WTC11 (cell line): ENCODE measurements around the gene BICDL2. TPM values are rescaled to one million over a fixed set of nuclear protein-coding genes. Genes with fewer than 3 reads are reported as not detected.

Experiments
- ATAC-seq: fragments of 200-7000 bp; cut with Tn5 transposase; 2 replicates; pipeline ENCODE4 v1.10.0; 2021; ENCODE audit warnings: mild to moderate bottlenecking, moderate library complexity
- CTCF ChIA-PET: fragments of 300-600 bp; sonication (Branson Sonifier 250); formaldehyde crosslinking; loops from one replicate; lab custom pipeline; 2021; ENCODE audit warnings: antibody characterized with exemption; lab: Charles Lee
- POLR2A ChIA-PET: fragments of 350-600 bp; sonication (Branson Sonifier 250); formaldehyde crosslinking; loops from one replicate; lab custom pipeline; 2021; ENCODE audit warnings: antibody characterized with exemption; lab: Charles Lee
- DNase-seq: peaks from one replicate; pipeline ENCODE4 v3.0.0; 2021; ENCODE audit warnings: low spot score
- H3K27ac Mint-ChIP-seq: 2 replicates; pipeline ENCODE4 v1.8.0; 2021; ENCODE audit warnings: mixed read lengths
- H3K27me3 Mint-ChIP-seq: 2 replicates; pipeline ENCODE4 v1.8.0; 2021; ENCODE audit warnings: low read depth, mild to moderate bottlenecking, moderate library complexity, mixed read lengths
- H3K36me3 Mint-ChIP-seq: 2 replicates; pipeline ENCODE4 v1.8.0; 2021; ENCODE audit warnings: mixed read lengths
- H3K4me1 Mint-ChIP-seq: 2 replicates; pipeline ENCODE4 v1.8.0; 2022; ENCODE audit warnings: mixed read lengths
- H3K4me3 Mint-ChIP-seq: 2 replicates; pipeline ENCODE4 v1.8.0; 2021; ENCODE audit warnings: mild to moderate bottlenecking, moderate library complexity, mixed read lengths
- H3K9me3 Mint-ChIP-seq: 2 replicates; pipeline ENCODE4 v1.8.0; 2021; ENCODE audit warnings: mixed read lengths
- EMX1 ChIP-seq: fragments of 250-450 bp; sonication (Bioruptor Pico); IDR thresholded peaks from 2 replicates; pipeline ENCODE4 v1.8.0; 2021; ENCODE audit warnings: mild to moderate bottlenecking
- FOXP1 ChIP-seq: sonication (generic); formaldehyde crosslinking; IDR thresholded peaks from 2 replicates; pipeline ENCODE4 v1.8.0; 2022; ENCODE audit warnings: missing genetic modification reagents, mild to moderate bottlenecking, moderate library complexity, borderline replicate concordance
- NFATC4 ChIP-seq: fragments of 250-450 bp; sonication (Bioruptor Pico); IDR thresholded peaks from 2 replicates; pipeline ENCODE4 v1.9.0; 2021; ENCODE audit warnings: mild to moderate bottlenecking
- NFE2L1 ChIP-seq: sonication (generic); formaldehyde crosslinking; IDR thresholded peaks from 2 replicates; pipeline ENCODE4 v1.8.1; 2023; ENCODE audit warnings: missing genetic modification reagents
- NR1H2 ChIP-seq: sonication (generic); formaldehyde crosslinking; IDR thresholded peaks from 2 replicates; pipeline ENCODE4 v1.9.0; 2021; ENCODE audit warnings: mild to moderate bottlenecking, moderate library complexity, missing genetic modification reagents
- OVOL2 ChIP-seq: fragments of 250-450 bp; sonication (Bioruptor Pico); IDR thresholded peaks from 2 replicates; pipeline ENCODE4 v1.9.0; 2021; ENCODE audit warnings: mild to moderate bottlenecking, borderline replicate concordance
- RORB ChIP-seq: fragments of 250-450 bp; sonication (Bioruptor Pico); IDR thresholded peaks from 2 replicates; pipeline ENCODE4 v1.9.0; 2021; ENCODE audit warnings: mild to moderate bottlenecking
- TCF7 ChIP-seq: sonication (generic); formaldehyde crosslinking; IDR thresholded peaks from 2 replicates; pipeline ENCODE4 v1.8.0; 2022; ENCODE audit warnings: mild to moderate bottlenecking, low read depth, missing genetic modification reagents, moderate library complexity
- ZNF671 ChIP-seq: fragments of 250-450 bp; sonication (Bioruptor Pico); IDR thresholded peaks from 2 replicates; pipeline ENCODE4 v1.8.0; 2021; ENCODE audit warnings: mild to moderate bottlenecking
- total RNA-seq: library from RNA; stranded (reverse); gene quantifications from 3 replicates; pipeline ENCODE4 v1.2.3, GENCODE V29; 2021
- TF ChIP-seq, protein P1 (sequence below): fragments of 250-450 bp; sonication (Bioruptor Pico); IDR thresholded peaks from 2 replicates; pipeline ENCODE4 v1.9.0; 2021; ENCODE audit warnings: mild to moderate bottlenecking
- TF ChIP-seq, protein P2 (sequence below): fragments of 250-450 bp; sonication (Bioruptor Pico); IDR thresholded peaks from 2 replicates; pipeline ENCODE4 v1.9.0; 2021; ENCODE audit warnings: mild to moderate bottlenecking
- TF ChIP-seq, protein P3 (sequence below): sonication (generic); formaldehyde crosslinking; IDR thresholded peaks from 2 replicates; pipeline ENCODE4 v1.8.0; 2022; ENCODE audit warnings: mild to moderate bottlenecking, missing genetic modification reagents
- TF ChIP-seq, protein P4 (sequence below): sonication (generic); formaldehyde crosslinking; IDR thresholded peaks from 2 replicates; pipeline ENCODE4 v1.8.1; 2022; ENCODE audit warnings: missing genetic modification reagents, borderline replicate concordance
- TF ChIP-seq, protein P5 (sequence below): fragments of 250-450 bp; sonication (Bioruptor Pico); conservative IDR thresholded peaks from 2 replicates; pipeline ENCODE4 v1.9.0; 2021; ENCODE audit warnings: mild to moderate bottlenecking

Gene BICDL2
- total RNA-seq, 1 experiment from 2014 or later = 28.2 TPM

DNA sequence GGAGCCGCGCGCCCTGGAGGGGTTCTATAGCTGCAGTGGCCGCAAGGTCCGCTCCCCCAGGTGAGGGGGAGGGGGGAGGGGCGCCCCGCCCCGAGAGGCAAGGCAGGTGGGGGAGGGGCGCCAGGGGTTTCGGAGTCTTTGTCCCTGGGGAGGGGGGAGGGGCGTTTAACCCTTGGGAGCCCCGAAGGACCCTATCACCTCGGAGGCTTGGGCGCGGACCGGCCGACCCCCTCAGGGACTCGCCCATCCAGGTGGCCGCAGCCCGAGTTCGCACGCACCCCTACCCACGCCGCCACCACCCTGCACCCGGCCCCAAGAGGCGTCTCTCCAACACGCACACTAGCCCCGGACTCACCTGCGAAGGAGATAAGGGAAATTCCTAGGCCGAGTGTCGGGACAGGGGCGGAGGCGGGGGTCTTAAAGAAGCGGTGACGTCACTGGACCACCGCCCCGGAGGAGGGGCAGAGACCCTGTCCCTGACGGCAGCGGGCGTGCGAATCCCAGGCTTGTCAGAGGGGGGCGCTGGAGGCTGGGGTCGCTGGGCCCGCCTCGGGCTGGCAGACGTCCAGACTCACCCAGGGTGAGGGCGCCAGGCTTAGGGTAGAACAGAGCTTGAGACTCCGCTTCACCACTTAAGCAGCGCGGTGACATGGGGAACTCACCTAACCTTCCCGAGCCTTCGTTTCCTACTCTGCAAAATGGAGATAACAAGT lies 18.8 kb downstream of the BICDL2 start, which contains the start of gene CLDN6 (continued):
- peak; percentile 26; the same call in 1 of the 2 replicates for TF ChIP-seq FOXP1 (CRISPR knock-in tag)
- no peak for TF ChIP-seq RORB
- TF ChIP-seq TCF7 (CRISPR knock-in tag) = no peak
- TF ChIP-seq, protein P1, sequence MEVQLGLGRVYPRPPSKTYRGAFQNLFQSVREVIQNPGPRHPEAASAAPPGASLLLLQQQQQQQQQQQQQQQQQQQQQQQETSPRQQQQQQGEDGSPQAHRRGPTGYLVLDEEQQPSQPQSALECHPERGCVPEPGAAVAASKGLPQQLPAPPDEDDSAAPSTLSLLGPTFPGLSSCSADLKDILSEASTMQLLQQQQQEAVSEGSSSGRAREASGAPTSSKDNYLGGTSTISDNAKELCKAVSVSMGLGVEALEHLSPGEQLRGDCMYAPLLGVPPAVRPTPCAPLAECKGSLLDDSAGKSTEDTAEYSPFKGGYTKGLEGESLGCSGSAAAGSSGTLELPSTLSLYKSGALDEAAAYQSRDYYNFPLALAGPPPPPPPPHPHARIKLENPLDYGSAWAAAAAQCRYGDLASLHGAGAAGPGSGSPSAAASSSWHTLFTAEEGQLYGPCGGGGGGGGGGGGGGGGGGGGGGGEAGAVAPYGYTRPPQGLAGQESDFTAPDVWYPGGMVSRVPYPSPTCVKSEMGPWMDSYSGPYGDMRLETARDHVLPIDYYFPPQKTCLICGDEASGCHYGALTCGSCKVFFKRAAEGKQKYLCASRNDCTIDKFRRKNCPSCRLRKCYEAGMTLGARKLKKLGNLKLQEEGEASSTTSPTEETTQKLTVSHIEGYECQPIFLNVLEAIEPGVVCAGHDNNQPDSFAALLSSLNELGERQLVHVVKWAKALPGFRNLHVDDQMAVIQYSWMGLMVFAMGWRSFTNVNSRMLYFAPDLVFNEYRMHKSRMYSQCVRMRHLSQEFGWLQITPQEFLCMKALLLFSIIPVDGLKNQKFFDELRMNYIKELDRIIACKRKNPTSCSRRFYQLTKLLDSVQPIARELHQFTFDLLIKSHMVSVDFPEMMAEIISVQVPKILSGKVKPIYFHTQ (CRISPR knock-in tag) = no peak

DNA sequence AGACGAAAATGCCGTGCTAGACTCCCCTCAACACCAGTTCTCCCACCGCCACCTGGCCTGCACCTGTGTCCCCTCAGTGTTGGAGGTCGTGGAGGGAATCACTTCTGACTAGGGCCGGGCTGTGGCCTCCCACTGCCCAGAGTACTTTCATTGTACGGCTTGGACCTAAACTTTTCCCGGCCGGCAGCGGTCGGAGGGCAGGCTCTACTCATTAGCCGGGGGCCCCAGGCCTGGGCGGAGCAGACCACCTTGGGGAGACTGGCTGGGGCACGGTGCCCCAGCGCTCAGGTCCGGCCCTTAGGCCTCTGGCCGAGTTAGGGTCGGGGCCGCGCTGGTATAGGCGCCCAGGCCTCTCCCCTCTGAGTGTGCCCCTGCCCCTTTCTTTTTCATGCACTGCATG lies 19.4 kb downstream of the BICDL2 start:
- peak overlapping the region; percentile 90 for H3K27ac Mint-ChIP-seq

DNA sequence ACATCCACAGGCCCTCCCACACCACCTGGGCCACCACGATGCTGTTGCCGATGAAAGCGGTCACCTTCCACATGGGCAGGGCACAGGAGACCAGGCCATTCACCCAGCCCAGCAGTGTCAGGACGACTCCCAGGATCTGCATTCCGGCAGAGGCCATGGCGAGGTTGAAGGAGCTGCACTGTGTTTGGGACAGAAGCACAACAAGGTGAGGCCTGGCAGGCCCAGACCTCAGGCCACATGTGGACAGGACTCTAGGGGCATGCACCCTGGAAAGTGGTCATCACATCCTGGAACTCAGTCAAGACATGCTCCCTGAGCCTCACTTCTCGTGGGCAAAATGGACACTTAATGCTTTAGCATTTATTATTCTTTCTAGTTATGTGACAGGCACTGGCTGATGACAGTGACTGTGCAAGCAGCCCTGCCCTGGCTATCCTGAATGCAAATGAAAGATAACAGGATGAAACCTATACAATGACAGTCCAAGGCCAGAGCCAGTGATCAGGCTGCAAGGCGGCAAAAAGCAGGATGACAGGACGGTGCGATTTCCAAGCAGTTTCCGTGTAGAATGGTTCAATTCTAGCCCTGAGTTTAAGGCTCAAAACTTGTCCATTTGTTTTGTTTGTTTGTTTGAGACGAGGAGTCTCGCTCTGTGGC lies 20.8 kb downstream of the BICDL2 start:
- ChIA-PET POLR2A (interaction anchor here (6.3 to 17.1 kb wide), 2 partner anchors 10 to 14 kb away, joined by 87 to 502 read pairs; partner anchors contain the start of gene CLDN9), CTCF (interaction anchor here (0.6 to 3.0 kb wide), 4 partner anchors 11 to 43 kb away, joined by 3 to 35 read pairs (median 10); no protein-coding TSS in a partner anchor)
- peak overlapping the region; percentile 96 for H3K27ac Mint-ChIP-seq
- DNase-seq = no peak
- TF ChIP-seq NFATC4 (CRISPR knock-in tag) (0 out of 2 replicates have a peak, but pooled peaks have one; percentile 26), EMX1 (0 out of 2 replicates have a peak, but pooled peaks have one; percentile 35), NR1H2 (CRISPR knock-in tag) (no peak), RORB (no peak), ZNF671 (CRISPR knock-in tag) (no peak)
- TF ChIP-seq, protein P1 (CRISPR knock-in tag) = 0 out of 2 replicates have a peak, but pooled peaks have one; percentile 38
- TF ChIP-seq, protein P2, sequence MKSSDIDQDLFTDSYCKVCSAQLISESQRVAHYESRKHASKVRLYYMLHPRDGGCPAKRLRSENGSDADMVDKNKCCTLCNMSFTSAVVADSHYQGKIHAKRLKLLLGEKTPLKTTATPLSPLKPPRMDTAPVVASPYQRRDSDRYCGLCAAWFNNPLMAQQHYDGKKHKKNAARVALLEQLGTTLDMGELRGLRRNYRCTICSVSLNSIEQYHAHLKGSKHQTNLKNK = no peak
- TF ChIP-seq, protein P3, sequence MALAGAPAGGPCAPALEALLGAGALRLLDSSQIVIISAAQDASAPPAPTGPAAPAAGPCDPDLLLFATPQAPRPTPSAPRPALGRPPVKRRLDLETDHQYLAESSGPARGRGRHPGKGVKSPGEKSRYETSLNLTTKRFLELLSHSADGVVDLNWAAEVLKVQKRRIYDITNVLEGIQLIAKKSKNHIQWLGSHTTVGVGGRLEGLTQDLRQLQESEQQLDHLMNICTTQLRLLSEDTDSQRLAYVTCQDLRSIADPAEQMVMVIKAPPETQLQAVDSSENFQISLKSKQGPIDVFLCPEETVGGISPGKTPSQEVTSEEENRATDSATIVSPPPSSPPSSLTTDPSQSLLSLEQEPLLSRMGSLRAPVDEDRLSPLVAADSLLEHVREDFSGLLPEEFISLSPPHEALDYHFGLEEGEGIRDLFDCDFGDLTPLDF (CRISPR knock-in tag) = no peak
- TF ChIP-seq, all 79 proteins: peak for 3
- H3K9me3 Mint-ChIP-seq = no peaks in the 10 kb centered on the region
- H3K36me3 Mint-ChIP-seq = peaks cover 21% of the 10 kb centered on the region
- peaks cover 5% of the 10 kb centered on the region; the same call in 1 of the 2 replicates for H3K27me3 Mint-ChIP-seq
- peak overlapping the region; percentile 93 for H3K4me3 Mint-ChIP-seq
- ATAC-seq = no peak
- H3K4me1 Mint-ChIP-seq = peaks cover 69% of the 10 kb centered on the region

More for the DNA sequence above, 19.4 kb downstream of the BICDL2 start:
- Mint-ChIP-seq H3K4me3 (peak overlapping the region; percentile 93), H3K4me1 (peaks cover 68% of the 10 kb centered on the region), H3K9me3 (no peaks in the 10 kb centered on the region)
- ATAC-seq = no peak
- CTCF ChIA-PET = interaction anchor here (1.6 to 8.6 kb wide), 3 partner anchors 10 to 41 kb away, joined by 15 to 360 read pairs (median 292); partner anchors contain the start of gene CLDN9
- POLR2A ChIA-PET = interaction anchor here (6.3 to 17.1 kb wide), 2 partner anchors 11 to 12 kb away, joined by 87 to 502 read pairs; partner anchors contain the start of gene CLDN9
- 0 out of 2 replicates have a peak, but pooled peaks have one; percentile 27 for TF ChIP-seq TCF7 (CRISPR knock-in tag)
- no peak for TF ChIP-seq OVOL2 (CRISPR knock-in tag)
- TF ChIP-seq, protein P4, sequence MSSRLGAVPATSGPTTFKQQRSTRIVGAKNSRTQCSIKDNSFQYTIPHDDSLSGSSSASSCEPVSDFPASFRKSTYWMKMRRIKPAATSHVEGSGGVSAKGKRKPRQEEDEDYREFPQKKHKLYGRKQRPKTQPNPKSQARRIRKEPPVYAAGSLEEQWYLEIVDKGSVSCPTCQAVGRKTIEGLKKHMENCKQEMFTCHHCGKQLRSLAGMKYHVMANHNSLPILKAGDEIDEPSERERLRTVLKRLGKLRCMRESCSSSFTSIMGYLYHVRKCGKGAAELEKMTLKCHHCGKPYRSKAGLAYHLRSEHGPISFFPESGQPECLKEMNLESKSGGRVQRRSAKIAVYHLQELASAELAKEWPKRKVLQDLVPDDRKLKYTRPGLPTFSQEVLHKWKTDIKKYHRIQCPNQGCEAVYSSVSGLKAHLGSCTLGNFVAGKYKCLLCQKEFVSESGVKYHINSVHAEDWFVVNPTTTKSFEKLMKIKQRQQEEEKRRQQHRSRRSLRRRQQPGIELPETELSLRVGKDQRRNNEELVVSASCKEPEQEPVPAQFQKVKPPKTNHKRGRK (CRISPR knock-in tag) = no peak
- TF ChIP-seq EMX1 = 0 out of 2 replicates have a peak, but pooled peaks have one; percentile 12
- TF ChIP-seq, protein P5, sequence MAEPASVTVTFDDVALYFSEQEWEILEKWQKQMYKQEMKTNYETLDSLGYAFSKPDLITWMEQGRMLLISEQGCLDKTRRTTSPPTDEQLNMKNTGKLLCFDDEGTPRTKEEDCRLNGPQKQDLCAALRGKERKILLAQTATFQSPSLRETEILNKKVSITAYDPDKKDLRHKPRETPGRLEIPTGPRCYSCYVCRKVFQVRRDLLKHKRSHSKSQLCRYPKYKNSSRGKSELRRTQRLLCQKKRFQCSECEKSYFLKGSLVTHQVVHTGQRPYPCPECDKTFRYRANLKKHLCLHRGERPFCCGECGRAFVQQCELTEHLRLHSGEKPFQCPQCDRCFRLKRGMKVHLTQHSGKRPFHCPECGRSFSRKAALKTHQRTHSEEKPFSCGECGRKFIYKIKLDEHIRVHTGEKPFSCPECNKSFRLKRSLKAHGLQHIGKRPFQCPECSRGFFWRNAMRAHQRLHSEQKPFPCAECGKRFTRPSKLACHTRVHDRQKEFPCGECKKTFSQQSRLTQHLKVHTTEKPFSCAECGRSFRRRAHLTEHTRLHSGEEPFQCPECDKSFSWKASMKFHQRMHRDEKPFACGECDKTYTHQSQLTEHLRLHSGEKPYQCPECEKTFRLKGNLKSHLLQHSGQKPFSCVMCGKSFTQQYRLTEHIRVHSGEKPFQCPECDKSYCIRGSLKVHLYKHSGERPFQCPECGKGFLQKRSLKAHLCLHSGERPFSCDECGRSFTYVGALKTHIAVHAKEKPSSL (CRISPR knock-in tag) = no peak
- 0 out of 2 replicates have a peak, but pooled peaks have one; percentile 17 for TF ChIP-seq NFE2L1
- TF ChIP-seq, all 79 proteins: peak for 3
- peaks cover 5% of the 10 kb centered on the region; the same call in 1 of the 2 replicates for H3K27me3 Mint-ChIP-seq
- no peak for DNase-seq
- H3K36me3 Mint-ChIP-seq = peaks cover 21% of the 10 kb centered on the region
